ENCODE results near the gene LGALSL. TPM values are rescaled to one million over a fixed set of nuclear protein-coding genes. Genes with fewer than 3 reads are reported as not detected.
A peak's percentile ranks its signal among the peaks of the same experiment; 100 is the strongest.
"Not testable (repeated sequence)": the region's sequence is repeated elsewhere in the genome, so short reads cannot be mapped to it uniquely, and the experiment has no call there.

LGALSL gene
- total RNA-seq, 4 donors from 2014 or later, result 74.2 to 133 (median 106) TPM

DNA sequence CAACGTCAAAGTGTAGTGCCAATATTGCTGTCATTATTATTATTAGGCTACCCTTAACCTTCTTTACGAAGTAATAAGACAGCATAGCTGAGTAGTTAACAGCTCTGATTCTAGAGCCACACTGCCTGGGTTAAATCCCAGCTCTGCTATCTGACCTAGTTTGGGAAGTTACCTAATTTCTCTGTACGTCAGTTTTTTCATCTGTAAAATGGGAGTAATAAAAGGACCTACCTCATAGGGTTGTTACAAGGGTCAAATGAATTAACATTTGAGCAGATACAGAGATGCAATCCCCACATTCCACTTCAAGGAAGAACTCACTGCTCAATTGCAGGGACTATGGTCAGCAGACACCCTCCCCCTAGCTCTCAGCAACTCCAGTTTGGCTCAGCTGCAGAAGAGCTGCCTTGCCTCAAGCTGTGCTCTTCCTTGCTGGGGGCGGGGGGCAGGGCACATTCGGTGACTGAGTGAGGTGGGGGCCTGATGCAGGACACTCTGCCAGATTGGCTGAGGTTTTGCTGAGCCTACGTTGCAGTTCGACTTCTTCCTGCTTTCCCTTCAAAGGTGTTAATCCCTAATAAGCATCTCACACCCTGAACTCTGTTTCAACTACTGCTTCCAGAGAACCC is 11.0 kb upstream of the LGALSL start:
- TF ChIP-seq, protein P1, sequence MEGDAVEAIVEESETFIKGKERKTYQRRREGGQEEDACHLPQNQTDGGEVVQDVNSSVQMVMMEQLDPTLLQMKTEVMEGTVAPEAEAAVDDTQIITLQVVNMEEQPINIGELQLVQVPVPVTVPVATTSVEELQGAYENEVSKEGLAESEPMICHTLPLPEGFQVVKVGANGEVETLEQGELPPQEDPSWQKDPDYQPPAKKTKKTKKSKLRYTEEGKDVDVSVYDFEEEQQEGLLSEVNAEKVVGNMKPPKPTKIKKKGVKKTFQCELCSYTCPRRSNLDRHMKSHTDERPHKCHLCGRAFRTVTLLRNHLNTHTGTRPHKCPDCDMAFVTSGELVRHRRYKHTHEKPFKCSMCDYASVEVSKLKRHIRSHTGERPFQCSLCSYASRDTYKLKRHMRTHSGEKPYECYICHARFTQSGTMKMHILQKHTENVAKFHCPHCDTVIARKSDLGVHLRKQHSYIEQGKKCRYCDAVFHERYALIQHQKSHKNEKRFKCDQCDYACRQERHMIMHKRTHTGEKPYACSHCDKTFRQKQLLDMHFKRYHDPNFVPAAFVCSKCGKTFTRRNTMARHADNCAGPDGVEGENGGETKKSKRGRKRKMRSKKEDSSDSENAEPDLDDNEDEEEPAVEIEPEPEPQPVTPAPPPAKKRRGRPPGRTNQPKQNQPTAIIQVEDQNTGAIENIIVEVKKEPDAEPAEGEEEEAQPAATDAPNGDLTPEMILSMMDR (IDR thresholded peaks at IDR 0.05), result no peak
- TF ChIP-seq POLR2AphosphoS5 (IDR thresholded peaks at IDR 0.05) (no peak), EP300 (IDR thresholded peaks at IDR 0.05) (no peak), POLR2A (IDR thresholded peaks at IDR 0.05) (no peak)
- no peaks in the 10 kb centered on the region for H3K9me3 ChIP-seq
- peaks cover 5% of the 10 kb centered on the region for H3K4me1 ChIP-seq
- H3K27me3 ChIP-seq, result no peaks in the 10 kb centered on the region
- no peak overlapping the region for H3K27ac ChIP-seq
- no peaks in the 10 kb centered on the region for H3K36me3 ChIP-seq
- 73% methylated on average over 7 of the region's 7 CpGs for WGBS
- no peak for DNase-seq (ENCODE audit: low spot score in 2 of 2)
- no peak overlapping the region for H3K4me3 ChIP-seq

DNA sequence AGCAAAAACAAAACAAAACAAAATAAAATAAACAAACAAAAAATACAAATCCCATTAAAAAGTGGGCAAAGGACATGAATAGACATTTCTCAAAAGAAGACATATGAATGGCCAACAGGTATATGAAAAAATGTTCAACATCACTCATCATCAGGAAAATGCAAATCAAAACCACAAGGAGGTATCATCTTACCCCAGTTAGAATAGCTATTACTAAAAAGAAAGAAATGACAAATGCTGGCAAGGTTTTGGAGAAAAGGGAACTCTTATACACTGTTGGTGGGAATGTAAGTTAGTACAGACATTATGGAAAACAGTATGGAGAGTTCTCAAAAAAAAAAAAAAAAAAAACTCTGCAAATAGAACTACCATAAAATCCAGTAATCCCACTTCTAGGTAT is 8.0 kb upstream of the LGALSL start:
- H3K27me3 ChIP-seq; H3K4me3 ChIP-seq; H3K27ac ChIP-seq; DNase-seq (ENCODE audit: low spot score in 2 of 2); H3K36me3 ChIP-seq; H3K4me1 ChIP-seq; H3K9me3 ChIP-seq: not testable (repeated sequence)

DNA sequence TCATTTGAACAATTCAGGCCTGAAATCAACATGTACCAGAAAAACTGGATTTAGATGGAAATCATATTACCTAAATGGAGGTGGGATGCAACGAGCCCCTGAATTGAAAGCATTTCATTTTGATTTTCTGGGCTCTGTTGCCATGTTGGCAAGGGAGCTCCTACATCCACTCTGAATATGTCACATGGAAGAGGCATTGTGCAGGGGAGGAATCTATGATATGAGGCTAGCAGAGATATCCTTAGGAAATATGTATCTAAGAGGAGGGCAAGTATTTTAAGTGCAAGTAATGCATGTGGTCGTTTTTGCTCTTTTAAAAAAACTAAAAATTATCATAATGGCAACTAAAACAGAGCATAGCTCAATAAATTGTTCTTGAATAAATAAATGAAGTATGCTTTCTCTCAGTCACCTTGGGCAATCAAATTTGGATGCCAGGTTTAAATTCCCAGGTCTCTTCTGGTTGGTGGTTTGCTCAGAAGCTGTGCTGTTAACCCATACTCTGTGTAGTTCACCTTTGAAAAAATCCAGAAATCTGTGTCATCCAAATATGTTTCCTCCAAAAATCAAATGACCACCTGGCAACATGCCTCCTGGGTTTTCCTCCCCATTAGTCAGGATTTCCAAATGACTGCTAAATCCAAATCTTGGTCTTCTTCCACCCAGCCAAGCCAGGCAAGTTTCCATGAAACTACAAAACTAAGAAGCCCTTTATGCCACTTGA is 6.5 kb upstream of the LGALSL start:
- H3K27me3 ChIP-seq, result no peaks in the 10 kb centered on the region
- H3K9me3 ChIP-seq, result no peaks in the 10 kb centered on the region
- WGBS, result 59% methylated on average over 2 of the region's 2 CpGs
- H3K4me3 ChIP-seq, result no peak overlapping the region
- TF ChIP-seq POLR2A (IDR thresholded peaks at IDR 0.05), result no peak
- no peak overlapping the region for H3K27ac ChIP-seq
- DNase-seq (ENCODE audit: low spot score in 2 of 2), result peak in 1 of 2 donors; percentile 68
- H3K4me1 ChIP-seq, result peaks cover 12% of the 10 kb centered on the region
- H3K36me3 ChIP-seq, result no peaks in the 10 kb centered on the region

- no peak overlapping the region for H3K27ac ChIP-seq
- WGBS, result 51% methylated on average over 7 of the region's 7 CpGs
- no peaks in the 10 kb centered on the region for H3K36me3 ChIP-seq
- H3K4me1 ChIP-seq, result peaks cover 17% of the 10 kb centered on the region
- H3K27me3 ChIP-seq, result no peaks in the 10 kb centered on the region
- TF ChIP-seq EP300 (IDR thresholded peaks at IDR 0.05) (no peak), POLR2AphosphoS5 (IDR thresholded peaks at IDR 0.05) (no peak), POLR2A (IDR thresholded peaks at IDR 0.05) (no peak)
- TF ChIP-seq, protein P1 (IDR thresholded peaks at IDR 0.05), result no peak
- no peak for DNase-seq (ENCODE audit: low spot score in 2 of 2)
- no peak overlapping the region for H3K4me3 ChIP-seq
- H3K9me3 ChIP-seq, result no peaks in the 10 kb centered on the region
These were observed 5.9 kb upstream of the LGALSL start for GRCh38 chr2:64448041-64448426.

DNA sequence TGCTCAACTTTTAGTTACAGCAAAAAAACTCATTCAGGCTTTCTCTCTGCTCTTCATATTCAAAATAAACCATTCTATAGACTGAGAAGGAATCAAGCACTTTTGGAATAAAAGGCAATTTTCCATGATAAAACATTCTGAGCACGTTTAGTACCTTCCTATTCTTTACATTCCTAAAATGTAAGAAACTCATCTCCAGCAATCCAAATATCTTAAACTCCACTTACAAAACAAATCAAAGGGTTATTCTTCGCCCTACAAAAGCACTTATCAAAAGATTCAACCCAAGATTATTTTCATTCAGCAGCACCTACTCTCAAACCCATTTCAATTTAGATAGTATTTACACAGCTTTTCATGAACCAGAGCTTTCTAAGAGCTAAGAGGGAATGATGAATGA is 2.9 kb upstream of the LGALSL start:
- no peak for DNase-seq (ENCODE audit: low spot score in 2 of 2)
- H3K27ac ChIP-seq, result no peak overlapping the region
- TF ChIP-seq, protein P1 (IDR thresholded peaks at IDR 0.05), result no peak
- TF ChIP-seq POLR2AphosphoS5 (IDR thresholded peaks at IDR 0.05), result no peak
- no peak for TF ChIP-seq EP300 (IDR thresholded peaks at IDR 0.05)
- no peak for TF ChIP-seq POLR2A (IDR thresholded peaks at IDR 0.05)
- H3K27me3 ChIP-seq, result no peaks in the 10 kb centered on the region
- H3K4me3 ChIP-seq, result no peak overlapping the region
- H3K4me1 ChIP-seq, result peaks cover 35% of the 10 kb centered on the region
- no peaks in the 10 kb centered on the region for H3K36me3 ChIP-seq
- WGBS, result 86% methylated on average over 2 of the region's 2 CpGs
- no peaks in the 10 kb centered on the region for H3K9me3 ChIP-seq

GRCh38 chr2:64454386-64455332 is 697 bp downstream of the LGALSL start:
- peak overlapping the region; percentile 84 for H3K4me3 ChIP-seq
- H3K27me3 ChIP-seq, result no peaks in the 10 kb centered on the region
- H3K9me3 ChIP-seq, result no peaks in the 10 kb centered on the region
- DNase-seq (ENCODE audit: low spot score in 2 of 2), result peak in 1 of 2 donors; percentile 76
- TF ChIP-seq POLR2A (IDR thresholded peaks at IDR 0.05) (no peak), POLR2AphosphoS5 (IDR thresholded peaks at IDR 0.05) (no peak), EP300 (IDR thresholded peaks at IDR 0.05) (no peak)
- TF ChIP-seq, protein P1 (IDR thresholded peaks at IDR 0.05), result no peak
- peak overlapping the region; percentile 98 for H3K27ac ChIP-seq
- WGBS, result 22% methylated on average over 6 of the region's 103 CpGs
- H3K36me3 ChIP-seq, result peaks cover 23% of the 10 kb centered on the region
- H3K4me1 ChIP-seq, result peaks cover 29% of the 10 kb centered on the region
